Measurements from ENCODE around the gene CASZ1. TPM values are rescaled to one million over a fixed set of nuclear protein-coding genes. Genes with fewer than 3 reads are reported as not detected.

The CASZ1 gene
- polyA plus RNA-seq, 4 donors = 13.5 to 23.0 (median 14.5) TPM

- Histone ChIP-seq H3K27ac (ENCODE audit: low read depth in 1 of 3, low read length in 2 of 3) (no peak overlapping the region), H3K4me3 (ENCODE audit: low read depth in 1 of 3, low read length in 3 of 3) (no peak overlapping the region), H3K9me3 (ENCODE audit: control insufficient read depth in 2 of 2, insufficient read depth in 1 of 2, low read depth in 1 of 2, low read length in 1 of 2) (no peaks in the 10 kb centered on the region), H3K4me1 (ENCODE audit: control insufficient read depth in 3 of 3, insufficient read depth in 2 of 3, low read depth in 1 of 3, low read length in 2 of 3) (no peaks in the 10 kb centered on the region), H3K36me3 (ENCODE audit: control insufficient read depth in 3 of 3, insufficient read depth in 2 of 3, low read depth in 1 of 3, low read length in 3 of 3) (peaks cover 5 to 94% (median 23%) of the 10 kb centered on the region in 3 donors), H3K27me3 (ENCODE audit: control insufficient read depth in 3 of 3, insufficient read depth in 3 of 3, low read length in 3 of 3) (no peaks in the 10 kb centered on the region)
- no peak for DNase-seq
- WGBS, 3 donors = 83 to 93% (median 89%) methylated on average over 40 of the region's 40 CpGs
- FAIRE-seq = no peak
Measured at GRCh38 chr1:10650556-10651388, 145.7 kb downstream of the CASZ1 start.

GRCh38 chr1:10649517-10650201, 146.8 kb downstream of the CASZ1 start:
- FAIRE-seq (no peak), DNase-seq (no peak)
- Histone ChIP-seq H3K4me3 (ENCODE audit: low read depth in 1 of 3, low read length in 3 of 3) (no peak overlapping the region), H3K36me3 (ENCODE audit: control insufficient read depth in 3 of 3, insufficient read depth in 2 of 3, low read depth in 1 of 3, low read length in 3 of 3) (peaks cover 8 to 94% (median 28%) of the 10 kb centered on the region in 3 donors), H3K27ac (ENCODE audit: low read depth in 1 of 3, low read length in 2 of 3) (no peak overlapping the region), H3K9me3 (ENCODE audit: control insufficient read depth in 2 of 2, insufficient read depth in 1 of 2, low read depth in 1 of 2, low read length in 1 of 2) (no peaks in the 10 kb centered on the region), H3K27me3 (ENCODE audit: control insufficient read depth in 3 of 3, insufficient read depth in 3 of 3, low read length in 3 of 3) (no peaks in the 10 kb centered on the region), H3K4me1 (ENCODE audit: control insufficient read depth in 3 of 3, insufficient read depth in 2 of 3, low read depth in 1 of 3, low read length in 2 of 3) (no peaks in the 10 kb centered on the region)
- WGBS, 3 donors = 72 to 91% (median 89%) methylated on average over 29 to 30 of the region's 30 CpGs

GRCh38 chr1:10648689-10649516, 147.5 kb downstream of the CASZ1 start:
- Histone ChIP-seq H3K36me3 (ENCODE audit: control insufficient read depth in 3 of 3, insufficient read depth in 2 of 3, low read depth in 1 of 3, low read length in 3 of 3) (peaks cover 4 to 94% (median 30%) of the 10 kb centered on the region in 3 donors), H3K27me3 (ENCODE audit: control insufficient read depth in 3 of 3, insufficient read depth in 3 of 3, low read length in 3 of 3) (no peaks in the 10 kb centered on the region), H3K4me3 (ENCODE audit: low read depth in 1 of 3, low read length in 3 of 3) (no peak overlapping the region), H3K9me3 (ENCODE audit: control insufficient read depth in 2 of 2, insufficient read depth in 1 of 2, low read depth in 1 of 2, low read length in 1 of 2) (no peaks in the 10 kb centered on the region), H3K27ac (ENCODE audit: low read depth in 1 of 3, low read length in 2 of 3) (no peak overlapping the region), H3K4me1 (ENCODE audit: control insufficient read depth in 3 of 3, insufficient read depth in 2 of 3, low read depth in 1 of 3, low read length in 2 of 3) (no peaks in the 10 kb centered on the region)
- DNase-seq = no peak
- WGBS, 3 donors = 86 to 93% (median 90%) methylated on average over 27 to 32 of the region's 32 CpGs
- FAIRE-seq = no peak

GRCh38 chr1:10647414-10648170, 148.9 kb downstream of the CASZ1 start:
- H3K4me1 ChIP-seq (ENCODE audit: control insufficient read depth in 3 of 3, insufficient read depth in 2 of 3, low read depth in 1 of 3, low read length in 2 of 3) = no peaks in the 10 kb centered on the region
- no peak for DNase-seq
- H3K4me3 ChIP-seq (ENCODE audit: low read depth in 1 of 3, low read length in 3 of 3) = no peak overlapping the region
- no peak for FAIRE-seq
- WGBS, 3 donors = 87 to 93% (median 92%) methylated on average over 38 of the region's 38 CpGs
- H3K27me3 ChIP-seq (ENCODE audit: control insufficient read depth in 3 of 3, insufficient read depth in 3 of 3, low read length in 3 of 3) = no peaks in the 10 kb centered on the region
- H3K9me3 ChIP-seq (ENCODE audit: control insufficient read depth in 2 of 2, insufficient read depth in 1 of 2, low read depth in 1 of 2, low read length in 1 of 2) = no peaks in the 10 kb centered on the region
- peaks cover 9 to 94% (median 34%) of the 10 kb centered on the region in 3 donors for H3K36me3 ChIP-seq (ENCODE audit: control insufficient read depth in 3 of 3, insufficient read depth in 2 of 3, low read depth in 1 of 3, low read length in 3 of 3)
- H3K27ac ChIP-seq (ENCODE audit: low read depth in 1 of 3, low read length in 2 of 3) = no peak overlapping the region

- FAIRE-seq (no peak), DNase-seq (peak; percentile 20 to 76)
- peaks cover 12 to 95% (median 42%) of the 10 kb centered on the region in 3 donors for H3K36me3 ChIP-seq (ENCODE audit: control insufficient read depth in 3 of 3, insufficient read depth in 2 of 3, low read depth in 1 of 3, low read length in 3 of 3)
- no peaks in the 10 kb centered on the region for H3K27me3 ChIP-seq (ENCODE audit: control insufficient read depth in 3 of 3, insufficient read depth in 3 of 3, low read length in 3 of 3)
- H3K27ac ChIP-seq (ENCODE audit: low read depth in 1 of 3, low read length in 2 of 3) = no peak overlapping the region
- H3K9me3 ChIP-seq (ENCODE audit: control insufficient read depth in 2 of 2, insufficient read depth in 1 of 2, low read depth in 1 of 2, low read length in 1 of 2) = no peaks in the 10 kb centered on the region
- H3K4me3 ChIP-seq (ENCODE audit: low read depth in 1 of 3, low read length in 3 of 3) = no peak overlapping the region
- 43 to 72% (median 59%) methylated on average over 10 to 12 of the region's 12 CpGs for WGBS, 3 donors
- peaks cover 0 to 2% (median 0%) of the 10 kb centered on the region in 3 donors for H3K4me1 ChIP-seq (ENCODE audit: control insufficient read depth in 3 of 3, insufficient read depth in 2 of 3, low read depth in 1 of 3, low read length in 2 of 3)
Measured at GRCh38 chr1:10646347-10646861, 150.0 kb downstream of the CASZ1 start.

GRCh38 chr1:10644307-10645128, 151.9 kb downstream of the CASZ1 start:
- WGBS, 3 donors = 84 to 90% (median 90%) methylated on average over 32 of the region's 32 CpGs
- H3K36me3 ChIP-seq (ENCODE audit: control insufficient read depth in 3 of 3, insufficient read depth in 2 of 3, low read depth in 1 of 3, low read length in 3 of 3) = peaks cover 12 to 100% (median 35%) of the 10 kb centered on the region in 3 donors
- FAIRE-seq (no peak), DNase-seq (no peak)
- no peaks in the 10 kb centered on the region for H3K9me3 ChIP-seq (ENCODE audit: control insufficient read depth in 2 of 2, insufficient read depth in 1 of 2, low read depth in 1 of 2, low read length in 1 of 2)
- no peak overlapping the region for H3K27ac ChIP-seq (ENCODE audit: low read depth in 1 of 3, low read length in 2 of 3)
- no peaks in the 10 kb centered on the region for H3K27me3 ChIP-seq (ENCODE audit: control insufficient read depth in 3 of 3, insufficient read depth in 3 of 3, low read length in 3 of 3)
- no peak overlapping the region for H3K4me3 ChIP-seq (ENCODE audit: low read depth in 1 of 3, low read length in 3 of 3)
- peaks cover 0 to 15% (median 0%) of the 10 kb centered on the region in 3 donors for H3K4me1 ChIP-seq (ENCODE audit: control insufficient read depth in 3 of 3, insufficient read depth in 2 of 3, low read depth in 1 of 3, low read length in 2 of 3)

- WGBS, 3 donors = 86 to 89% (median 86%) methylated on average over 16 to 17 of the region's 17 CpGs
- H3K36me3 ChIP-seq (ENCODE audit: control insufficient read depth in 3 of 3, insufficient read depth in 2 of 3, low read depth in 1 of 3, low read length in 3 of 3) = peaks cover 12 to 95% (median 38%) of the 10 kb centered on the region in 3 donors
Measured at GRCh38 chr1:10643607-10644306, 152.7 kb downstream of the CASZ1 start.

More at GRCh38 chr1:10643607-10644306, 152.7 kb downstream of the CASZ1 start:
- Histone ChIP-seq H3K4me3 (ENCODE audit: low read depth in 1 of 3, low read length in 3 of 3) (no peak overlapping the region), H3K9me3 (ENCODE audit: control insufficient read depth in 2 of 2, insufficient read depth in 1 of 2, low read depth in 1 of 2, low read length in 1 of 2) (no peaks in the 10 kb centered on the region), H3K27me3 (ENCODE audit: control insufficient read depth in 3 of 3, insufficient read depth in 3 of 3, low read length in 3 of 3) (no peaks in the 10 kb centered on the region), H3K27ac (ENCODE audit: low read depth in 1 of 3, low read length in 2 of 3) (no peak overlapping the region), H3K4me1 (ENCODE audit: control insufficient read depth in 3 of 3, insufficient read depth in 2 of 3, low read depth in 1 of 3, low read length in 2 of 3) (peaks cover 0 to 15% (median 0%) of the 10 kb centered on the region in 3 donors)
- DNase-seq = no peak
- no peak for FAIRE-seq
